Measurements from ENCODE around the gene ADCY3.

Gene ADCY3

GRCh38 chr2:24899361-24899910 is 20.6 kb downstream of the ADCY3 start:
- no peak for DNase-seq

- DNase-seq = no peak
Measured at GRCh38 chr2:24898122-24899109, 21.6 kb downstream of the ADCY3 start.

- DNase-seq = no peak
Measured at GRCh38 chr2:24894750-24895149, 25.3 kb downstream of the ADCY3 start.

- no peak for DNase-seq
Measured at GRCh38 chr2:24893934-24894333, 26.1 kb downstream of the ADCY3 start.

- no peak for DNase-seq
Measured at GRCh38 chr2:24892928-24893327, 27.1 kb downstream of the ADCY3 start.

- DNase-seq = no peak
Measured at GRCh38 chr2:24891201-24891600, 28.8 kb downstream of the ADCY3 start.

GRCh38 chr2:24889221-24889620 is 30.8 kb downstream of the ADCY3 start:
- DNase-seq = no peak

GRCh38 chr2:24888177-24888576 is 31.9 kb downstream of the ADCY3 start:
- no peak for DNase-seq

- DNase-seq = no peak
Measured at GRCh38 chr2:24887307-24887874, 32.6 kb downstream of the ADCY3 start.

- no peak for DNase-seq
Measured at GRCh38 chr2:24886691-24887304, 33.2 kb downstream of the ADCY3 start.

- no peak for DNase-seq
Measured at GRCh38 chr2:24886126-24886501, 33.9 kb downstream of the ADCY3 start.

- no peak for DNase-seq
Measured at GRCh38 chr2:24885221-24886125, 34.6 kb downstream of the ADCY3 start.

- DNase-seq = no peak
Measured at GRCh38 chr2:24883946-24884345, 36.1 kb downstream of the ADCY3 start.

- DNase-seq = no peak
Measured at GRCh38 chr2:24881623-24882022, 38.4 kb downstream of the ADCY3 start.

- DNase-seq = no peak
Measured at GRCh38 chr2:24881158-24881557, 38.9 kb downstream of the ADCY3 start.

GRCh38 chr2:24878341-24878740 is 41.7 kb downstream of the ADCY3 start:
- no peak for DNase-seq

GRCh38 chr2:24877646-24878045 is 42.4 kb downstream of the ADCY3 start:
- no peak for DNase-seq

- no peak for DNase-seq
Measured at GRCh38 chr2:24877067-24877466, 43.0 kb downstream of the ADCY3 start.

- no peak for DNase-seq
Measured at GRCh38 chr2:24875901-24876300, 44.1 kb downstream of the ADCY3 start.

- DNase-seq = no peak
Measured at GRCh38 chr2:24875272-24875671, 44.8 kb downstream of the ADCY3 start.

- DNase-seq = no peak
Measured at GRCh38 chr2:24874035-24874434, 46.0 kb downstream of the ADCY3 start.

- DNase-seq = no peak
Measured at GRCh38 chr2:24873619-24874018, 46.4 kb downstream of the ADCY3 start.
